Fibroblast of villous mesenchyme (primary cell): ENCODE data around the gene PDZRN3. TPM values are rescaled to one million over a fixed set of nuclear protein-coding genes. Genes with fewer than 3 reads are reported as not detected.
"Not testable (repeated sequence)": the region's sequence is repeated elsewhere in the genome, so short reads cannot be mapped to it uniquely, and the experiment has no call there.

Experiments
- DNase-seq: peaks from one replicate; pipeline ENCODE4 v3.0.0-alpha.2; 2010; ENCODE audit warnings: low read depth
- H3K4me3 ChIP-seq: 2 replicates; pipeline ENCODE4 v1.5.1; 2011; ENCODE audit warnings: low read depth, mild to moderate bottlenecking, low read length
- CTCF ChIP-seq: IDR thresholded peaks from 2 replicates; pipeline ENCODE4 v1.5.1; 2012; ENCODE audit warnings: low read depth, mild to moderate bottlenecking, low read length; ENCODE audit not compliant: insufficient read depth
- total RNA-seq: library from RNA; depleted of rRNA; stranded (reverse); fragments of >200 nt; gene quantifications from 2 replicates; pipeline ENCODE4 v1.2.3, GENCODE V29; 2012

PDZRN3 gene
- total RNA-seq, 1 donor: 33.7 TPM

- H3K4me3 ChIP-seq: no peak overlapping the region
- peak; percentile 14 for DNase-seq
- TF ChIP-seq CTCF: no peak
Measured at GRCh38 chr3:73471986-73472787, 152.6 kb downstream of the PDZRN3 start.

GRCh38 chr3:73470860-73471259 is 153.9 kb downstream of the PDZRN3 start:
- DNase-seq: no peak
- TF ChIP-seq CTCF: no peak

GRCh38 chr3:73469331-73469730 is 155.4 kb downstream of the PDZRN3 start:
- no peak for DNase-seq
- no peak for TF ChIP-seq CTCF
- H3K4me3 ChIP-seq: no peak overlapping the region

More at GRCh38 chr3:73470860-73471259, 153.9 kb downstream of the PDZRN3 start:
- H3K4me3 ChIP-seq: no peak overlapping the region

- DNase-seq: no peak
- TF ChIP-seq CTCF: no peak
- H3K4me3 ChIP-seq: no peak overlapping the region
Measured at GRCh38 chr3:73467211-73467610, 157.5 kb downstream of the PDZRN3 start.

DNA sequence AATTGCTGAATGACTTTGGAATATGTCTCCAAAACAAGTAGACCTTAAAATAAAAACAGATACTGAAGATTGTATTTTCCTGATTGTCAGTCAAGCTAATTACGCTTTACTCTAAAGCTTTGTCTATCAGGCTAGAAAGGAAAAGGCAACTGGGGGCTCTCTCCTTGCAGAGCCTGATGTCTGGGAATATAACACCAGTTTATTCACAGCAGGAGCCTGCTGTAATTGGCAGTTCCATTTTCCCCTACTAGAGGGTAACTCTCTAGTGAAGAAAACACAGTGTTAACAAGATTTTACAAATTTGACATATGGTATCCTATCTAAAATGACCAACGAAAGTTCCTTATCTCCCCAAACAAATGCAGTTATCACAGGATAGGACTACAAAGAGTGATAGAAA is 158.8 kb downstream of the PDZRN3 start:
- H3K4me3 ChIP-seq: no peak overlapping the region
- no peak for DNase-seq
- no peak for TF ChIP-seq CTCF

GRCh38 chr3:73464126-73464525 is 160.6 kb downstream of the PDZRN3 start:
- not testable (repeated sequence) for DNase-seq, H3K4me3 ChIP-seq

DNA sequence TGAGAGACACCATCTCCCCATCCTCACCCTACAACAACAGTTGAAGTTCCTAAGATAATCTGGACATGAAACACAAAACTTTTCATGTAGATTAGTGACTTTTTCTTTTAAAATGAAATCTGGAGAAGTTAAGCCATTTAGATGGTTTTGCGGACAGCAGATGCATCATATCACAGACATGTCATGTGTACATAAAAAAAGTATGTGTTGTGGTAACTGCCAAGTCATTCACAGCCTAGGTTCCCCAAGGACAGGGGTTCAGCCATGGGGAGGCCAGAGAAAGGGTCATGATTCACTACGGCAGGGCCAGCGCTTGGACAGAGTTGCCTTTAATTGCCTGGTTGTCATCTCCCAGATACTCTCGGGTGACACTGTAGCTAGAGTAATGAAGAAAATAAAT is 163.2 kb downstream of the PDZRN3 start:
- DNase-seq: peak; percentile 46
- H3K4me3 ChIP-seq: no peak overlapping the region
- TF ChIP-seq CTCF: no peak
